NAMALWA (cell line): ENCODE measurements around the gene AADACL4.

Experiments
- DNase-seq: peaks from one replicate; pipeline ENCODE4 v3.0.0-alpha.2; 2015; ENCODE audit warnings: low spot score

The AADACL4 gene

GRCh38 chr1:12613180-12613579, 30.7 kb upstream of the AADACL4 start:
- no peak for DNase-seq

GRCh38 chr1:12614402-12615158, 29.3 kb upstream of the AADACL4 start:
- no peak for DNase-seq

GRCh38 chr1:12615159-12615864, 28.6 kb upstream of the AADACL4 start:
- no peak for DNase-seq

GRCh38 chr1:12615865-12616708, 27.8 kb upstream of the AADACL4 start:
- no peak for DNase-seq

- DNase-seq = no peak
Observed at GRCh38 chr1:12616709-12617373, 27.0 kb upstream of the AADACL4 start.

GRCh38 chr1:12617511-12617900, 26.4 kb upstream of the AADACL4 start:
- DNase-seq = no peak

- DNase-seq = no peak
Observed at GRCh38 chr1:12617901-12618660, 25.8 kb upstream of the AADACL4 start, which contains the start of gene DHRS3. DHRS3 (minus strand) TSS chr1:12618210; CDS start chr1:12617348, 862 bp downstream.

- DNase-seq = no peak
Observed at GRCh38 chr1:12618661-12618964, 25.3 kb upstream of the AADACL4 start.

- no peak for DNase-seq
Observed at GRCh38 chr1:12618965-12619791, 24.7 kb upstream of the AADACL4 start.

- peak; percentile 74 for DNase-seq
Observed at GRCh38 chr1:12619792-12620487, 23.9 kb upstream of the AADACL4 start.

- no peak for DNase-seq
Observed at GRCh38 chr1:12620488-12620865, 23.4 kb upstream of the AADACL4 start.

GRCh38 chr1:12620931-12621330, 23.0 kb upstream of the AADACL4 start:
- no peak for DNase-seq

- DNase-seq = no peak
Observed at GRCh38 chr1:12621346-12622335, 22.2 kb upstream of the AADACL4 start.

- no peak for DNase-seq
Observed at GRCh38 chr1:12622506-12622905, 21.4 kb upstream of the AADACL4 start.

GRCh38 chr1:12625276-12625675, 18.6 kb upstream of the AADACL4 start:
- DNase-seq = no peak

- DNase-seq = no peak
Observed at GRCh38 chr1:12626888-12627287, 17.0 kb upstream of the AADACL4 start.

GRCh38 chr1:12627296-12627695, 16.6 kb upstream of the AADACL4 start:
- no peak for DNase-seq

GRCh38 chr1:12629511-12629956, 14.4 kb upstream of the AADACL4 start:
- DNase-seq = no peak
